ENCODE measurements around the gene RHCG. TPM values are rescaled to one million over a fixed set of nuclear protein-coding genes. Genes with fewer than 3 reads are reported as not detected.

RHCG gene
- total RNA-seq, 1 donor from 2014 or later, result 13.4 TPM

GRCh38 chr15:89457086-89457485 lies 39.3 kb downstream of the RHCG start:
- DNase-seq (ENCODE audit: extremely low spot score, unreplicated experiment), result no peak
- TF ChIP-seq CTCF (conservative IDR thresholded peaks at IDR 0.05), result no peak
- H3K36me3 Mint-ChIP-seq, result no peaks in the 10 kb centered on the region
- no peaks in the 10 kb centered on the region for H3K4me1 Mint-ChIP-seq (ENCODE audit: unreplicated experiment)
- no peak overlapping the region for H3K4me3 Mint-ChIP-seq
- no peaks in the 10 kb centered on the region for H3K9me3 Mint-ChIP-seq
- H3K27ac Mint-ChIP-seq, result no peak overlapping the region
- H3K27me3 Mint-ChIP-seq, result peaks cover 50% of the 10 kb centered on the region

- H3K27me3 Mint-ChIP-seq, result peaks cover 63% of the 10 kb centered on the region
- no peaks in the 10 kb centered on the region for H3K4me1 Mint-ChIP-seq (ENCODE audit: unreplicated experiment)
- H3K9me3 Mint-ChIP-seq, result no peaks in the 10 kb centered on the region
- no peak overlapping the region for H3K4me3 Mint-ChIP-seq
- no peak for TF ChIP-seq CTCF (conservative IDR thresholded peaks at IDR 0.05)
- no peak overlapping the region for H3K27ac Mint-ChIP-seq
- no peaks in the 10 kb centered on the region for H3K36me3 Mint-ChIP-seq
- no peak for DNase-seq (ENCODE audit: extremely low spot score, unreplicated experiment)
These were observed 40.8 kb downstream of the RHCG start for GRCh38 chr15:89455535-89455934.

- Mint-ChIP-seq H3K27me3 (peaks cover 59% of the 10 kb centered on the region), H3K27ac (no peak overlapping the region), H3K4me3 (no peak overlapping the region), H3K36me3 (no peaks in the 10 kb centered on the region), H3K4me1 (ENCODE audit: unreplicated experiment) (no peaks in the 10 kb centered on the region), H3K9me3 (no peaks in the 10 kb centered on the region)
- DNase-seq (ENCODE audit: extremely low spot score, unreplicated experiment), result no peak
- no peak for TF ChIP-seq CTCF (conservative IDR thresholded peaks at IDR 0.05)
These were observed 44.0 kb downstream of the RHCG start for GRCh38 chr15:89452330-89452836.

GRCh38 chr15:89451846-89452245 lies 44.5 kb downstream of the RHCG start:
- H3K27me3 Mint-ChIP-seq, result peaks cover 63% of the 10 kb centered on the region
- no peak overlapping the region for H3K27ac Mint-ChIP-seq
- no peak for TF ChIP-seq CTCF (conservative IDR thresholded peaks at IDR 0.05)
- no peaks in the 10 kb centered on the region for H3K4me1 Mint-ChIP-seq (ENCODE audit: unreplicated experiment)
- H3K4me3 Mint-ChIP-seq, result no peak overlapping the region
- H3K36me3 Mint-ChIP-seq, result no peaks in the 10 kb centered on the region
- H3K9me3 Mint-ChIP-seq, result no peaks in the 10 kb centered on the region
- DNase-seq (ENCODE audit: extremely low spot score, unreplicated experiment), result no peak

- peaks cover 73% of the 10 kb centered on the region for H3K27me3 Mint-ChIP-seq
- no peak overlapping the region for H3K27ac Mint-ChIP-seq
- no peak for TF ChIP-seq CTCF (conservative IDR thresholded peaks at IDR 0.05)
- no peaks in the 10 kb centered on the region for H3K36me3 Mint-ChIP-seq
- DNase-seq (ENCODE audit: extremely low spot score, unreplicated experiment), result no peak
- H3K9me3 Mint-ChIP-seq, result no peaks in the 10 kb centered on the region
- H3K4me3 Mint-ChIP-seq, result no peak overlapping the region
- no peaks in the 10 kb centered on the region for H3K4me1 Mint-ChIP-seq (ENCODE audit: unreplicated experiment)
These were observed 46.0 kb downstream of the RHCG start for GRCh38 chr15:89450076-89451006.

Data from type B pancreatic cell (in vitro differentiated cells).